Measurements from ENCODE around the gene CMTR2.
"Not testable (repeated sequence)": the region's sequence is repeated elsewhere in the genome, so short reads cannot be mapped to it uniquely, and the experiment has no call there.

CMTR2 gene

DNA sequence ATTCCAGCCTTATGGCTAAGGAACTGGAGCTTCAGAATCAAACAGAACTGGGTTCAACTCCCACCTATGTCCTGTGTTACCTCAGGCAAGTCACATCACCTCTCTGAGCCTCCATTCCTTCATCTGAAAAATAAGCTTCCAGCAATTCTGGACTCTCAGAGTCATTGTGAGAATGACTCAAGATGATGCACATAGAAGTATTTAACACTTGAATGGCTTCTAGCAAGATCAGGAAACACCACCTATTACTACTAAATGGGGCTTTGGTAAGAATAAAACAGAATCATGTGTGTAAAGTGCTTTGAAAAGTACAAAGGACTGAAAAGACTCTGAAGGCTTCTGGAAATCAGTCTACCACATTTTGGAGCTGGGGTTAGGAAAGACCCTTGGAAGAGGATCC is 38.5 kb upstream of the CMTR2 start:
- no peak for DNase-seq (ENCODE audit: extremely low spot score)
- CTCF ChIA-PET: interaction anchor here (3.1 kb wide), 1 partner anchor 16 kb away, joined by 12 read pairs; no protein-coding TSS in a partner anchor
- TF ChIP-seq FOXM1 (IDR thresholded peaks at IDR 0.05; ENCODE audit: borderline replicate concordance) (no peak), FOXK2 (IDR thresholded peaks at IDR 0.05) (no peak), TARDBP (IDR thresholded peaks at IDR 0.05) (no peak), CTBP1 (IDR thresholded peaks at IDR 0.05; ENCODE audit: borderline replicate concordance) (no peak)
- POLR2A ChIA-PET: no interaction called here

DNA sequence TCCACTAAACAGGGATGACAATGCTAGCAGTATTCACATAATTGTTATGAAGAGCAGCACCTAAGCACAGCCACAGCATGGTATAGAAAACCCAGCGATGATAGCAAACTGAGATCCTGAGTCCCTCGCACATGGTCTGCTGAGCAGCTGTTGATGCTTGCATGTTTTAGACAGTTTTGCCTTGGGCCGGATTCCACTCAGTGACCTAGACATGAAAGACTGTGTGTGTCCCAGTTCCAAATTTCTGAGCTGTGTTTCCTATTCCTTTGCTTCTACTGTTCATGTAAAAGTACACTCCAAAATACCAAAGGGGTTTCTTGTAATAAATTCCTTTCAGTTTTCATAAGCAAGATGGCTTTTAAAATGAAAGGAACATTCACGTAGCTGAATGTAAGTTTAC is 30.8 kb upstream of the CMTR2 start:
- ChIA-PET CTCF (interaction anchor here (0.6 kb wide), 1 partner anchor 8 kb away, joined by 3 read pairs; no protein-coding TSS in a partner anchor), POLR2A (no interaction called here)
- DNase-seq (ENCODE audit: extremely low spot score): no peak
- TF ChIP-seq ELF4 (IDR thresholded peaks at IDR 0.05) (no peak), SP1 (IDR thresholded peaks at IDR 0.05) (no peak), ZNF384 (IDR thresholded peaks at IDR 0.05) (no peak), SUZ12 (IDR thresholded peaks at IDR 0.05) (no peak)

- POLR2A ChIA-PET: no interaction called here
- CTCF ChIA-PET: no interaction called here
- TF ChIP-seq HDGF (IDR thresholded peaks at IDR 0.05; ENCODE audit: borderline replicate concordance): no peak
- TF ChIP-seq NFRKB (IDR thresholded peaks at IDR 0.05): no peak
- TF ChIP-seq ELF4 (IDR thresholded peaks at IDR 0.05): no peak
- TF ChIP-seq, protein P1, sequence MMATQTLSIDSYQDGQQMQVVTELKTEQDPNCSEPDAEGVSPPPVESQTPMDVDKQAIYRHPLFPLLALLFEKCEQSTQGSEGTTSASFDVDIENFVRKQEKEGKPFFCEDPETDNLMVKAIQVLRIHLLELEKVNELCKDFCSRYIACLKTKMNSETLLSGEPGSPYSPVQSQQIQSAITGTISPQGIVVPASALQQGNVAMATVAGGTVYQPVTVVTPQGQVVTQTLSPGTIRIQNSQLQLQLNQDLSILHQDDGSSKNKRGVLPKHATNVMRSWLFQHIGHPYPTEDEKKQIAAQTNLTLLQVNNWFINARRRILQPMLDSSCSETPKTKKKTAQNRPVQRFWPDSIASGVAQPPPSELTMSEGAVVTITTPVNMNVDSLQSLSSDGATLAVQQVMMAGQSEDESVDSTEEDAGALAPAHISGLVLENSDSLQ (IDR thresholded peaks at IDR 0.05): no peak
- TF ChIP-seq FOXM1 (IDR thresholded peaks at IDR 0.05; ENCODE audit: borderline replicate concordance): no peak
- DNase-seq (ENCODE audit: extremely low spot score): no peak
Measured at GRCh38 chr16:71315269-71315668, 26.1 kb upstream of the CMTR2 start.

GRCh38 chr16:71313591-71313990 is 24.4 kb upstream of the CMTR2 start:
- DNase-seq (ENCODE audit: extremely low spot score); POLR2A ChIA-PET: not testable (repeated sequence)
- CTCF ChIA-PET: interaction anchor here (0.6 kb wide), 1 partner anchor 10 kb away, joined by 3 read pairs; no protein-coding TSS in a partner anchor

DNA sequence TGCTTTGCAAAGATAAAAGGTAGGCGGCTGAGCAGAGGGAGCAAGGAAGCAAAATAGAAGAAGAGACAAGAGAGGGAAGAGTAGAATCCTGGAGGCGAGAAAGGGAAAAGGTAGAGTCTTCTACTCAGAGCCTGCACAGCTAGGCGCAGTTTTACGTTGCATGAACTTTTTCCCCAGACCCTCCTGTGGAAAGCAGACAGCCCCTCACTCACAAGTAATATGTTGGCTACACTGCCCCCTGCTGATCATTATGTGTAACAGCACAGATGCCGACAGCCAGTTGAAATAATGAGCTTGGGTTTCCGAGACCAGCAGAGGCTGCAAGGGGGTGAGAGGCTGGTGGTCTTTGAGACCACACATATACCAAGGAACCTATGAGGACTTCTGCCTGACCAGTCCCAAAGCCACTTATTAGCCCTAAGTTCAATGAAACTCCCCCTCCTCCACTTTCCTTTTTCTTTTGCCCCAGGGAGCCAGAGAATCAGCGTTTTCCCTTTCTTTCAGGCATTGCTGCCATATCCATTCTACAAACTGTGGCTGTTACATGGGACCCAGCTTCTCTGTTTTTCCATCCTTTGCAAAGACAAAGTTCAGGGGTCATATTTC is 22.5 kb upstream of the CMTR2 start:
- CTCF ChIA-PET: interaction anchor here (0.6 to 1.7 kb wide), 14 partner anchors 8 to 527 kb away, joined by 3 to 12 read pairs (median 4); partner anchors contain the start of gene VAC14
- peak; percentile 51 for DNase-seq (ENCODE audit: extremely low spot score)
- TF ChIP-seq FOXK2 (IDR thresholded peaks at IDR 0.05): no peak
- no peak for TF ChIP-seq CTBP1 (IDR thresholded peaks at IDR 0.05; ENCODE audit: borderline replicate concordance)
- TF ChIP-seq, protein P1 (IDR thresholded peaks at IDR 0.05): no peak
- POLR2A ChIA-PET: no interaction called here

- CTCF ChIA-PET: no interaction called here
- POLR2A ChIA-PET: no interaction called here
- no peak for DNase-seq (ENCODE audit: extremely low spot score)
- TF ChIP-seq ZNF384 (IDR thresholded peaks at IDR 0.05): no peak
- no peak for TF ChIP-seq SP1 (IDR thresholded peaks at IDR 0.05)
- no peak for TF ChIP-seq ELF4 (IDR thresholded peaks at IDR 0.05)
- no peak for TF ChIP-seq FOXA1 (IDR thresholded peaks at IDR 0.05)
- TF ChIP-seq HDGF (IDR thresholded peaks at IDR 0.05; ENCODE audit: borderline replicate concordance): no peak
- no peak for TF ChIP-seq SUZ12 (IDR thresholded peaks at IDR 0.05)
- TF ChIP-seq BHLHE40 (IDR thresholded peaks at IDR 0.05; ENCODE audit: borderline replicate concordance): no peak
- TF ChIP-seq CTBP1 (IDR thresholded peaks at IDR 0.05; ENCODE audit: borderline replicate concordance): no peak
- no peak for TF ChIP-seq LEF1 (IDR thresholded peaks at IDR 0.05; ENCODE audit: borderline replicate concordance)
- no peak for TF ChIP-seq TARDBP (IDR thresholded peaks at IDR 0.05)
- TF ChIP-seq, protein P1 (IDR thresholded peaks at IDR 0.05): no peak
- TF ChIP-seq NFRKB (IDR thresholded peaks at IDR 0.05): no peak
- no peak for TF ChIP-seq L3MBTL2 (conservative IDR thresholded peaks at IDR 0.05)
- no peak for TF ChIP-seq FOXK2 (IDR thresholded peaks at IDR 0.05)
- no peak for TF ChIP-seq ARNT (IDR thresholded peaks at IDR 0.05)
- TF ChIP-seq FOXM1 (IDR thresholded peaks at IDR 0.05; ENCODE audit: borderline replicate concordance): no peak
Measured at GRCh38 chr16:71303938-71304337, 14.7 kb upstream of the CMTR2 start.

- POLR2A ChIA-PET: no interaction called here
- no peak for TF ChIP-seq NFRKB (IDR thresholded peaks at IDR 0.05)
- no peak for TF ChIP-seq FOXM1 (IDR thresholded peaks at IDR 0.05; ENCODE audit: borderline replicate concordance)
- TF ChIP-seq L3MBTL2 (conservative IDR thresholded peaks at IDR 0.05): no peak
- no peak for TF ChIP-seq BHLHE40 (IDR thresholded peaks at IDR 0.05; ENCODE audit: borderline replicate concordance)
- no peak for TF ChIP-seq ARNT (IDR thresholded peaks at IDR 0.05)
- no peak for TF ChIP-seq FOXA1 (IDR thresholded peaks at IDR 0.05)
- no peak for TF ChIP-seq CTBP1 (IDR thresholded peaks at IDR 0.05; ENCODE audit: borderline replicate concordance)
- no peak for TF ChIP-seq TARDBP (IDR thresholded peaks at IDR 0.05)
- TF ChIP-seq ELF4 (IDR thresholded peaks at IDR 0.05): no peak
- no peak for TF ChIP-seq SUZ12 (IDR thresholded peaks at IDR 0.05)
- TF ChIP-seq, protein P1 (IDR thresholded peaks at IDR 0.05): no peak
- TF ChIP-seq FOXK2 (IDR thresholded peaks at IDR 0.05): no peak
- no peak for TF ChIP-seq LEF1 (IDR thresholded peaks at IDR 0.05; ENCODE audit: borderline replicate concordance)
- no peak for TF ChIP-seq ZNF384 (IDR thresholded peaks at IDR 0.05)
- no peak for TF ChIP-seq SP1 (IDR thresholded peaks at IDR 0.05)
- no peak for DNase-seq (ENCODE audit: extremely low spot score)
- CTCF ChIA-PET: interaction anchor here (1.0 kb wide), 1 partner anchor 14 kb away, joined by 4 read pairs; no protein-coding TSS in a partner anchor
Measured at GRCh38 chr16:71297341-71297634, 8.1 kb upstream of the CMTR2 start.

Measured in HEK293T (cell line).